ENCODE results near the gene TRIM49.
"Not testable (repeated sequence)": the region's sequence is repeated elsewhere in the genome, so short reads cannot be mapped to it uniquely, and the experiment has no call there.

The TRIM49 gene, protein sequence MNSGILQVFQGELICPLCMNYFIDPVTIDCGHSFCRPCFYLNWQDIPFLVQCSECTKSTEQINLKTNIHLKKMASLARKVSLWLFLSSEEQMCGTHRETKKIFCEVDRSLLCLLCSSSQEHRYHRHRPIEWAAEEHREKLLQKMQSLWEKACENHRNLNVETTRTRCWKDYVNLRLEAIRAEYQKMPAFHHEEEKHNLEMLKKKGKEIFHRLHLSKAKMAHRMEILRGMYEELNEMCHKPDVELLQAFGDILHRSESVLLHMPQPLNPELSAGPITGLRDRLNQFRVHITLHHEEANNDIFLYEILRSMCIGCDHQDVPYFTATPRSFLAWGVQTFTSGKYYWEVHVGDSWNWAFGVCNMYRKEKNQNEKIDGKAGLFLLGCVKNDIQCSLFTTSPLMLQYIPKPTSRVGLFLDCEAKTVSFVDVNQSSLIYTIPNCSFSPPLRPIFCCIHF

DNA sequence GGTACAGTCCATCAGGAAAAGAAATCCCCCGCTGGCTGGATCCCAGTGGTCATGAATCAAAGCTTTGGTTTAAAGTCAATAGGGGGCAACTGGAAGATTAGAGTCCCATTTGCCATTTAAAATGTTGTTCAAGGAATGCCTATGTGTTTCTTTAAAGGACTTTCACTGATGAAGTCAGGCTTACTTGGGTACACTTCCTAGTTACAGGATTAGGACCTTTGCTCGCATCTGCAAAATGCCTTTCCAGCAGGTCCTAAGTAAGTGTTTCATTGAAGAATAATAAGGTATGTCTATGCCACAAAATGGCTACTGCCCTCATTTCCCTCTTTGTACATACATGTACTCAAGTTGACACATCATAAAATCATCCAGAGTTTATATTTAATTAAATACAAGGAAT is at the start of gene TRIM49:
TRIM49 (minus strand) TSS at position 101 of the 400 bp plus-strand sequence. CDS start 4,106 bp downstream, outside the sequence.
- H3K4me3 ChIP-seq (ENCODE audit: low read depth, low read length); DNase-seq (ENCODE audit: low read depth): not testable (repeated sequence)

DNA sequence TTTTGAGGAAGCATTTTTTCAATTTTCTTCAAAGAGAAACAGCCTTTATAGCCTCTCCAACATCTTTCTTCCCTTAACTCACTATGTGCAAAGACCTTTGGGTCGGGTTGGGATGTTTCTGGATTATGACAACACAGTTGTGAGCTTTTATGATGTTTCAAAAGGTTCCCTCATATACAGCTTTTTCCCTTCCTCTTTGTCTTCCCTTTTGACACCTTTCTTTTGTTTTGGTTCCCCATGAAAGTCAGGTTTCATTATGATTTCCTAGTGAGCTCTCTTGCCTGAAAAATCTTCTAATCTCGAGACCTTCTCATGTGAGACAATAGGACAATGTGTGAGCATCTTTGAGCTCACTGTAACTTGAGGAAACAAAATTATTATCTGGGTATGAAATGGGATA is 18.3 kb upstream of the TRIM49 start:
- H3K4me3 ChIP-seq (ENCODE audit: low read depth, low read length); DNase-seq (ENCODE audit: low read depth): not testable (repeated sequence)

DNA sequence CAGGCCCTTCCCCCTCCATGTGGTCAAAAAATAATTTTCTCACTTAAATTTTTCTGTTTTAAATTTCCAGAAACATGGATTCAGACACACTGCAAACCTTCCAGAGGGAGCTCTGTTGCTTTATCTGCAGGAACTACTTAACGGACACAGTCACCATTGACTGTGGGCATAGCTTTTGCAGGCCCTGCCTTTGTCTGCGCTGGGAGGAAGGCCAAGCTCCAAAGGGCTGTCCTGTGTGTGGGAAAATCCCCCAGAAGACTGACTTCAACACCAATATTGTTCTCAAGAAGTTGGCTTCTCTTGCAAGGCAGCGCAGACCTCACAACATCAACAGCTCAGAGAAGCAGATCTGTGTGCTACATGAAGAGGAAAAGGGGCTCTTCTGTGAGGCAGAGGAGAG is 11.6 kb upstream of the TRIM49 start:
- not testable (repeated sequence) for H3K4me3 ChIP-seq (ENCODE audit: low read depth, low read length)

DNA sequence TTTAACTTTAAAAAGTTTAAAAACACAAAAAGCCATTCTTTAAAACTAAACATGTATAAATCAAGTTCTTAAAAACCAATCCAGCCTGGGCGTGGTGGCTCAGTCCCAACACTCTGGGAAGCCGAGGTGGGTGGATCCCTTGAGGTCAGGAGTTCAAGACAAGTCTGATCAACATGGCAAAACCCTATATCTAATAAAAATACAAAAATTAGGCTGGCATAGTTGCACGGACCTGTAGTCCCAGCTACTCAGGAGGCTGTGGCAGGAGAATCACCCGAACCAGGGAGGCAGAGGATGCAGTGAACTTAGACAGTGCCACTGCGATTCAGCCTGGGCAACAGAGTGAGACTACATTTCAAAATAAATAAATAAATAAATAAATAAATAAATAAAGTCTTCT is 5.2 kb upstream of the TRIM49 start:
- H3K4me3 ChIP-seq (ENCODE audit: low read depth, low read length); DNase-seq (ENCODE audit: low read depth): not testable (repeated sequence)

More for the DNA sequence above, 11.6 kb upstream of the TRIM49 start:
- DNase-seq (ENCODE audit: low read depth) = not testable (repeated sequence)

DNA sequence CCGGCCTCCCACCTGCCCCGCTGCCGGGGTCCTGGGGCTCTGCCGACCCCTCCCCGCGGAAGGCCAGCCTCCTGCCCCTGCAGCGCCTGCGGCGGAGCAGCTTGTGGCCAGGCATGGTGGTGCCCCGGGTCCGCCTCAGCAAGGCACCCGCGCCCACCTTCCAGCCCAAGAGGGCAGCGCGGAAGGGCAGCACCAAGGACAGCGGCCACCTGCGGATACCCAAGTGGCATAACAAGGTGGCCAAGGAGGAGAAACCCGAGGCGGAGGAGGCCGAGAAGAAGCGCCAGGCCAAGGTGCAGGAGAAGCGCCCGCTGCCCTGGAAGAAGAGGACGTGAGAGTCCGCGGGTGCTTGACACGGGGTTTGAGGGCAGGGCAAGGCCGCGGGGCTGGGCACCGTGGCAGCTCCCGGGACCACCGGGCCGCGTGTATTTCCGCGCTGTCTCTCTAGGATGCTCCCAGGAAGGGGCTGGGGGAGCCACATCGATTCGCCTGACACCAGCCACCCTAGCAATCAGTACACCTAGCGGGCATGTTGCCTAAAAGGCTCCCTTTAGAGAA is 20.8 kb downstream of the TRIM49 start:
- DNase-seq (ENCODE audit: low read depth); H3K4me3 ChIP-seq (ENCODE audit: low read depth, low read length): not testable (repeated sequence)

DNA sequence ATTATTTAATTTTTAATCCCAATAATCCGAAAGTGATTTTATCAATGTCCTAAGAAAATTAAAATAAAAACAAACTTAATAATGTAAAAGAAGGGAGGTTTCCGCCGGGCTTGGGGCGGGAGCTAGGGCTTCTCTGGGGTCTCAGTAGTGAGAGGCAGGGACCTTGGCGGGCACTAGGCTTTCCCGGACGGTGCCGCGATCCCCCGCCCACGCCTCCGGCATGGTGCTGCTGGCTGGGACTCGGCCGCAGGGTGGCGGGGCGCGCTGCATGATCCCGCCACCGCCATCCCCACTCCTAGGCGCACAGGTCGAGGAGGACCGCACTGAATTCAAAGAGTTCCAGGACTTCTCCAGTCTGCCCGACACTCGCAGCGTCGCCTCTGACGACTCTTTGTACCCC is 22.6 kb downstream of the TRIM49 start:
- not testable (repeated sequence) for DNase-seq (ENCODE audit: low read depth); H3K4me3 ChIP-seq (ENCODE audit: low read depth, low read length)

DNA sequence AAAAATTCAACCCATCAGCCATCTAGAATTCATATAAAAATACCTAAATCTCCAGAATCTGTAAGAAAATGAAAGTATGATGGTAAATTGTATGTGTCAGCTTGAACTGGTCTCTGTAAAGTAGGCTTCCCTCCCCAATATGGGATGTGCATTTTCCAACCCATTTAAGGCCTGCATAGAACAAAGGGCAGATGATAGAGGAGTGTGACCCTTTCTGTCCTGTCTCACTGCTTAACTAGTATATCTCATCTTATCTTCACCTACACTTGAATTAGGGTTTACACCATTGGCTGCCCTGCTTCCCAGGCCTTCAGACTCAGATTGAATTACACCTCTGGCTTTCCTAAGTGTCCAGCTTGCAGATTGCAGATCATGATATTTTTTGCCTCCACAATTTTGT is 57.6 kb downstream of the TRIM49 start:
- H3K4me3 ChIP-seq (ENCODE audit: low read depth, low read length); DNase-seq (ENCODE audit: low read depth): not testable (repeated sequence)

Data from LNCaP clone FGC (cell line).